Activated CD8-positive, alpha-beta memory T cell treated with anti-CD3 and anti-CD28 coated beads, Interleukin-2, amount 50 U/mL, for 1 hour (primary cell): ENCODE measurements around the gene CCDC102B.
"Not testable (repeated sequence)": the region's sequence is repeated elsewhere in the genome, so short reads cannot be mapped to it uniquely, and the experiment has no call there.

ENCODE experiments used
- DNase-seq: peaks from one replicate; pipeline ENCODE4 v3.0.0-alpha.2; 2020; ENCODE audit errors: extremely low read depth

Gene CCDC102B

DNA sequence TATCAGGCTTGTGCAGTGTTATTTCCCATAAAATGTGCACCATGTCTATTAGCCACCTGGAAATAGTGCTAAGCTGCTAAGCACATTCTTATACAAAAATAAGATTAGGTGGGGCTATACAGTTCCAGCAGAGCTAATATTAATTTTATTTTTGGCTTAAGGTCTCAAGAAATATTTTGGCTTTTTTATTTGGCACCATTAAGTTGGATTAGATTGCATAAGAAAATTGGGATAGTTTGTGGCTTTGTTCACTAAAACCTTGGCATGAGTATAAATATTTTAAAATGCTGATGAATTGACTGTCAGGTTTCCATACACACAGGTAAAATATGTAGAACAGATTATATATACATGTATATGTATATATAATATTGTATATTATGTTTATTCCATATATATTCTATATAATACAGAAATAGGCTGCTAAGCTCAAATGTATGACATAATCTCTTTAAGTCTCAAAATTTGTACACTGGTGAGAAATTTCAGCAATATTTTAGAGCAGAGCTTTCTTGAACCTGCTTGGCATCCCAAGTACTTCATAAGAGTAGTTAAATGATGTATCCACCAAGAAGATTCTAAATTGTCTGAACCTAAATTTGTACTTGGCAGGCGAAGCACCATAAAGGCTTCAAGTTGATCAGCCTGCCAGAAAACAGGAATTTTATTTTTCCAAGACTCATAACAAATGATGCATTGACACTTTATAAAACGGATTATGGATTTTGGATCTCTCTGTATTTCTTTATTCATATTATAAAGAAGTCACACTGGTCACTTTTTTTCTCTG lies 32.6 kb downstream of the CCDC102B start:
- DNase-seq = no peak

DNA sequence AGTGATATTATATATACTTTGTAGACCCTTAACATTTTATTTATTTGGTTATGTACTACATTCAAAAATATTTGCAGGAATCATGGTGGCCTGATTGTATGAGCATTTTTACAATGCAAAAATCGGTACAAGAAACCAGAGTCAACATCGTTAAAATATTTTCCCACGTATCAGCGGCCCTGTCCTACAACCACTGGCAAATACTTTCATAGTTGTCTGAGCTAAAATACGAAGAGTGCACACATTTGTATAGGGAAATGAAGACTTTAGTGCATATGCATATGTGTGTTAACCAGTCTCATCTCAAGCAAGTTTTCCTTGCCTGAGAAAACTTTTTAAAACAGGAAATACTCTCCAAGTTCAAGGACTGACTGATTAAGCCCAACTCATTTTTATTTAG lies 35.9 kb downstream of the CCDC102B start:
- DNase-seq = no peak

DNA sequence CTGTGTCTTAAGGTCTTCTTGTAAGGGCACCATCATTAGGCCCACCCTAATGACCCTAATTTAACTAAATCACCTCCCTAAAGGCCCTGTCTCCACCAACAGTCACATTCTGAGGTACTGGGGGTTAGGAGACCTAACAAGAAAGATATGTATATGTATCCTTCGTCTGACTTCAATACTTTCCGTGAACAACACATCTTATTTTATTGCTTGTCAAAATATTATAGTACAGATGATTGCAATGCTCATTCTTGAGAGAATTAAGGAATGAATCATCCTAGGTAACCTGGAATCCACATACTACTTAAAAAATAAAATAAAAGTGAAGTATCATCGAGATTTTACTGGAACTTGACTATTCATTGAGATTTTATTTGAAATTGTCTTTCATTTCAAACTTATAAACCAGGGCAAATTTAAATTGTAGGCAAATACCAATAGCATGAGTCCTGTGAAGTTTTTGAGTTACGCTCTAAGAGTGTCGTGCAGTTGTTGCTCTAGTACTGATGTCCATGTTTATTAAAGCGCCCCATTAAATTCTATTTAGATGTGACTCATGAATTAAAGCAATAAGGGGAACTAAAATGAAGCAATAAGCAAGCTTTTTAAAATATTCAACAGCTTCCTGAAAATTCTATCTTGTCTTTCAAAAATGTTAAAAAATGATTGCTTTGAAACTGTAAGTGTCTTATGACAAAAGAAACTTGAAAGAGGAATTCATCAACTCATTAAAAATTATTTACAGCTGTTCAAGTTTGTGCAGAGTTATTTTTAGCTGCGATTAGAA lies 40.0 kb downstream of the CCDC102B start:
- no peak for DNase-seq

DNA sequence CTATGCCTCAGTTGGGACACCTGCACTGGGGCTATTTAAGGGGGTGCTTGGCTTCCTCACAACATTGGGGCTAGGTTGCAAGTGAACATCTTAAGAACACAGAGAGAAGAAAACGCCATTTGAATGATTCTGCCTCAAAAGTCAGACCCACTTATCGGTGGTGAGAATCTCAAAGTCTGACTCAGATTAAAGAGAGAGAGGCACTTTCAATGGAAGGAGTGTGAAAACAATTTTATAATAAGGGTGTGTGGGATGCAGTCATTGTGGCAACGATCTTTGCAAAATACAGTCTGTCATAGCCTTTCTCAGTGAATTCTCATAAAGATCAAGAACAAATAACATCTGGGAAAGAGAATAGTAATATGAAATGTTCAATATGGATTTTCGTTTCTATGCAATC lies 41.8 kb downstream of the CCDC102B start:
- DNase-seq = no peak

DNA sequence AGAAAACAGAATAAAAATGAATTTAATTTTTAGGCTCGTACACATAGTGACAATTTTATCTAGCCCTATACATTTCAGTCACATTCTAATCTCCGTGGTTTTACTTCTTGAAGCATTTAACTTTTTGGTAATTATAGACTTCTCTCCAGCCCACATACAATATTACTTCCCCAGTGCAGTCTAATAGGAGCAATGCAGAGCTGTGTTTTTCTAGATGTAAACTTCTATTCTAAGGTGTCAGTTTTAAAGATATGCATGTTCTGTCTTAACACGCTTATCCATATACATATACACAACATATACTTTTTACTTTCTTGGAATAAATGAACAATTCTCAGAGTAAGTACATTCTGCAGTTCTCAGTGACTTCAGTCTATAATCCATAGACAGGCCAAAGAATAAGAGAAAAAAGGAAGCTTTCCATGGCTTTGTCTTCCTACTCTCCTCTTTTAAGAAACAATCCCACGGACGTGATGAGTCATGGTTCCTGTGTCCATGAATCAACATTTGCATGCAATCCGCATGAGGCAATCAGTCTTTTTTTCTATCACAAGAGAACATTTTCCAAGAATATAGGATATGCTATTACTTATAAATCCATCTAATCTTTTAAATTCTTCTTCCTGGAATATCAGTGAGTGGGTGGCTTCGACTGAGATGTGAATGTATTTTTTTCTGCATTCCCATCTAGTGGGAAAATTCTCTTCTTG lies 42.8 kb downstream of the CCDC102B start:
- no peak for DNase-seq

DNA sequence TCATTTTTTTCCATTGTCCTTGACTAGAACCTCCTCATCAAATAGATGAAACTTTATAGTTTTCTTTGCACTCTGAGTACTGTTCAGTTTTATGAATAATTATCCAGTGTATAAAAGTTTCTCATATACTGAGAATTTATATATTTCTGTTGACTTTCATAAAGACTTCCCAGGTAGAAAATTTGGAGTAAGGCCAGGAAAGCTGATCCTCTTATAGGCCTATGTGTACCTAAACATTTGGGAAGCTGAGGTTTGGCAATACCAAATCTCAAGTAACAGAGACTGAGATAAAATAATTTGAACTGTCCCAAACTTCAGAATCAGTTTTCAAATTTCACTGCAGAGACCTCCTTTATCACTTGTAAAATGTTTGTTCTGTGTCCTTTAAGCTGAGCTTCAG lies 43.4 kb downstream of the CCDC102B start:
- no peak for DNase-seq

DNA sequence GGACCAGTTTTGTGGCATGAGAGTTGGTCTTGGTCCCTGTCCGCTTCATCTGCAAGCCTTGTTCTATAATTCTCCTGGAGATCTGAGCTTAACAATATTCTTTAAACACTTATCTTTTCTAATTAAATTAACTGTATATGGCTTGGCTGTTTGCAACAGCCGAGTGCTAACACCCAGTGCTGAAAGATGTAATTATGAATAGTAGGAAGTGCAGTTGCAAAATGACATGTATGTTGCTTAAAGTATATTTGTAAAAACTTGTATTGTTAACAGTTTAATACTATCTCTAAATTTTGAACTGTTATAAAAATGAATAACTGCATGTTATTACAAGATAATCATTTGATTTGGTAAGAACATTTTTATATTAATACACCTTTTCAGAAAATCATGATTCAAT lies 45.1 kb downstream of the CCDC102B start:
- no peak for DNase-seq

DNA sequence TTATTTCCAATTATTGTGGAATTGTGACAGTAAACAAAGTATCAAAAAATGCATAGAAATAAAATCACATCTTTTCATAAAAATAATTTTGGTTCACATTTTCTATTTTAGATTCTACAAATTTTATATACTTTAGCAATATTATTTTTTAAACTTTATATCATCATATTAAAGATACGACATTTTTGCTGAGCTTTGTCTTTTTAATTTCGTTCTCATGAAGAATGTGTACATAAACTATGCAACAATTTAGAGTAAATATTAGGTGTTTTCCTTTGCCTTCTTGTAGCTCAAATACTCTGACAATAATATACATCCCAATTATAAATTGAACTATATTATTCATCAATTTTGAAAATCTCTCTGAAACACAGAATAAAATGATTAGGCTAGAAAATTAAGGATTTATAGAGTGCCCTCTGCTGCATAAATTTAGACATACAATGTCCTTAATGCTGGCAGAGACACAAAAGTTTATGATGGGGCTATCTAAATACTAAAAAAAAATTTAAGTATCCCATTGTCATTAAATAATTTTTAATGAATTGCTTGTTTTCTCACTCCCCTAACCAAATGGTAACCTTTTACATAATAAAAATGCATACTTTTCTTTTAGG lies 45.7 kb downstream of the CCDC102B start:
- no peak for DNase-seq

DNA sequence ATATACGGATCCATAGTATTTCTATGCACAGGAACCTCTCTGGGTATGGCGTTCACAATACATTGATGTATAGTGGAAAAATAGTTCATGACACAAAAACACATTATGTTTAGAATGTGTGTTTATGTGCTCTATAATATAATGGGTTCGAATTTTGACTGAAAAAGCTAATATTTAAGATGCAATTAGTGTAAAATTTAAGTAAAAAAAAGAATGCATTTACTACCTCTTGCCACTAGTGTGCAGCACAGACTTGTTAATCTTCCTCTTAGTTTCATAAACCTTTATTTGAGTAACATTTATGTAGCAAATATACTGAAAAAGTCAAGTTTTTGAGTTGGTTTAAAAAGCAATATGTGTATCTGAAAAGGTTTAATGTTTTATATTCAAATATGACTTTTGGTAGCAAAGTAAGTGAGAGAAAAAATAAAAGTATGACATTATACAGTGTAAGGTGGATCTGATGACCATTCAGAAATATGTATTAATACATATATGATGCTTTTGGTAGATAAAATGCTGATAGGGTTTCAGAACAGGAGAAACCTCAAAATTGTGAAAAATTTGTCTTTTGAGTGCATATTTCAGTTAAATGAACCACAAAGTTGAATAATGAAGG lies 49.4 kb downstream of the CCDC102B start:
- no peak for DNase-seq

DNA sequence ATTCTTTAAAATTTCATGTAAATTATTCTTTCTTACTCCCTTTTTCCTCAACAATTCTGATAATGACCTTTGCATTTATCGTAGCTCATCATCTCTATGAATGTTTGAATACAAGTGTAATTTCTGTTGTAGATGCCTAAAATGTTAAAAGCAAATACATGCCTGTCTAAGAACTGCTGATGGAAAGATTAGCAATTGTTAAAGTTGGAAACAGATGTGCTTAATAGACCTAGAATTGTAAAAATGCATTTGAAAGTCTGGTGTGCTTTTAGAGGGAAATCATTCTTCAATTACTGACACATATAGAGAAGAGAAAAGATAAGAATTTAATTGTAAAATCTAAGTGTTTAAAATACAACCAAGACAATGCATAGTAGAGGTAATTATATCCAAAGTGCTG lies 50.4 kb downstream of the CCDC102B start:
- DNase-seq = no peak

DNA sequence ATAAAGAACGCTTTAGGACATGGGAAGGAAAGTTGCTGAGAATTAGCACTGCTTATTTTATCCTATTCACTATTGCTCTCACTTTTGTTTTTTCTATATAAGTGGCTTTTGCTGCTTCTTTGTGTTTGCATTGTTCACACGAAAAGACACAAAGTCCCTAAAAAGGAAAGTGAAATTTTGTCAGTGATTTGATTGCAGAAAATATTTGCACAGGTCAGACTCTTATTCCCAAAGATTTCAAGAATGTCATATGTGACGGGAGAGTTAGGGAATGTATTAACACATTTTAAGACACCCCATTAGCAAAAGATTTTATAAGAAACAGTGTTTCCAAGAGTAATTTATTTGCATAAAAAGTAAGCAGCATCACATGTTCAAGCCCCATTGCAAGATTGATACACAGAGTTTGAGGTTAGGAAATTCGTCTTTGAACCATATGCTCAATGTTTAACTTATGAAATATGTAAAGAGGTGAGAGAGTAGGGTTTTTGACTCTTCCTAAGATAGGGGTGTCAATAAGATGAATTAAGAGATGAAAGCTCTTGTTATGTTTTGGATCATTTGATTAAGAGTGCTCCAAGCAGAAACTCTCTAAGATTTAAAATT lies 57.0 kb downstream of the CCDC102B start:
- DNase-seq = no peak

DNA sequence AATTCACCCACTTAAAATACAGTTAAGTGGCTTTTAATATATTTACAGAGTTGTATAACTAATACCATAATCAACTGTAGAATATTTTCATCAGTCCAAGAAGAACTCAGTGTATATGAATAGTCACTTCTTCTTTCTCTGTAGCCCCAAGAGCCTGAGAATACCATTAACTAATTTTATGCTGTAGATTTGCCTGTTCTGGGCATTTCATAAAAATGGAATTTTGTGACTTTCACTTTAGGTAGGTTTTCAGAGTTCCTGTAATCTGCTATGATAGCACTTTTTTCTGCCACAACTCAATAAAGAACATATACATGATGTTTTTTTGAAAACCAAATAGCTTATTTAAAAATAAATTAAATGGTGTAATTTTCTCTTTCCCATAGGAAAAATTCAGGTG lies 57.6 kb downstream of the CCDC102B start:
- DNase-seq = no peak

DNA sequence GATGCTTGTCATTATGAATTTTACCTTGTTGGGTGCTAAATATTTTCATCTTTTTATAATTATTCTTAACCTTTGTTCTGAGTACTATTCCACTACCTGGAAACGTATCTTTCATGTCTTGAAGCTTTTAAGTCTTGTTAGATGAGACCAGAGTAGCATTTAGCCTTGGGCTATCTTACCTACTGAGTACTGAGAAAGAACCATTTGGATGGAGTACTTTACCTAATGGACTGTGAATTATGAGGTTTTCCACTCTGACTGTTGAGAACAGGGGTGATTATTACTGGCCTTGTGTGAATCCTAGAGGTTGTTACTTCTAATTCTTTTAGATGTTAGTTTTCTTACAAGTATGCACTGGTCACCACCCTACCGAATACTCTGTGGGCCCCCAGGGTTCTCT lies 63.5 kb downstream of the CCDC102B start:
- DNase-seq = no peak

DNA sequence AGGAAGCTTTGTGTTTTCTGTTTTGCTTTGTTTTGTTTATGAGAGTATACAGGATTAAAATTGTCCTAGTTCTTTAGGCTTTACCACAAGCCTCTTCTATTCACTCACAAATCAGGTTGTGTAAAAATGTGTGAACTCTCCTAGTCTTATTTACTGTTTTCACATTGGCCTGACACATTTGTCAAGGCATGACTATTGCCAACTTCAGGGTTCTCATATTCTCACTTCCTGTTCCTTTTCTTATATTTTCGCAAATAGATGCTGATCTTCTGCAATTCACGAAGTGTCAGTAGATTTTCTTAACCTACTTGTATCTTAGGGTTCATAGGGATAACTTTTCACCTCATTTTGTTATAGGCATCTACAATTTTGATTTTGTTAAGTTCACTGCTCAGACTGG lies 67.1 kb downstream of the CCDC102B start:
- DNase-seq = no peak

DNA sequence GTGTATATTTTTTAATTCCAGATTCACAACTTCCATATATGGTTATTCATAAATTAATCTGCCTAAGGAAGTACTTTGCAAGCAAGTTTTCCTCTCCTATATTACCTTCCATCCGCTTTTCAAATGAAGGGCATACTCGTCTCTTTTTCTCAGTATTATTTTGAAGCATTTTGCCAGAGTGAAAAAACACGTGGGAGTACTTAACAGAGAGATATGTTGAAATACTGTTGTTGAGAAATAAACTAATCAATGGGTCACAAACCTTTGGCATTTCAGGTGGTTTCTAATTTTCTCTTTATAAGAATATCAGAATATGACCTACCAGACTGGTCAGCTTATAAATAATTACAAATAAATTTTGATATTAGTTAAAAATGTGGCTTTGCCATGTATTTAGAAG lies 67.6 kb downstream of the CCDC102B start:
- DNase-seq = no peak

DNA sequence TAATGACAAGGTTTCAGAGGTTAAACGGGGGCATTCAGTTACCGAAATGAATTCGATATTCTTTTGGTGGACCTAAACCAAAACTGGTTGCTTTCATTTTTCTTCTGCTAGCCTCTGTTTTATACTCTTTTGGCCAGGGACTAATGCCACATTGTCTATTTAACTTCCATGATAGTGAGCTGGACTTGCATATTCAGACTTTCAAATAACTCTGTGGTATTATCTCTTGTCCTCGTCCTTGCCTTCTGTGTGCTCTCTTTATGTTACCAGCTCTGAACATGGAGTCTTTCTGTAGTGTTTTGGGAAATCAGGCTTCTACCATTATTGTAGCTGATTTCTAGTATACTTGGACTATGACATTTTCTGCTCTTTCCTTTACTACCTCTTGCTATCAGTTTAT lies 75.1 kb downstream of the CCDC102B start:
- no peak for DNase-seq

DNA sequence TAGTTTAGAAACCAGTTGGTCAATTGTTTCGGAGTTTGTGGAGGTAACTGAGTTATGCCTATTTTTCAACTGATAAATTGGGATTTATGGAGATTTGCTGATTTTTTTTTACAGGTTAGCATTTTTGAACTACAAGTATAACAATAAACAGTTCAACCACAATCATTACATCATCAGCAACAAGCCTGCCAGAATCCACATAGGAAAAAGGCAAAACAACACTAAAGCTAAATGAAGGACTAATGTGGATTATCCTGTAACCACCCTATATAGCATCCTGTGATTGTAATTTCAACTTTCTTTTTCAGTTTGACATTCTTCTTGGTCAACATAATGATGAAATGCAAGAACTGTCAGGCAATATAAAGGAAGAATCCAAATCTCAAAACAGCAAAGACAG lies 76.5 kb downstream of the CCDC102B start:
- DNase-seq = no peak

DNA sequence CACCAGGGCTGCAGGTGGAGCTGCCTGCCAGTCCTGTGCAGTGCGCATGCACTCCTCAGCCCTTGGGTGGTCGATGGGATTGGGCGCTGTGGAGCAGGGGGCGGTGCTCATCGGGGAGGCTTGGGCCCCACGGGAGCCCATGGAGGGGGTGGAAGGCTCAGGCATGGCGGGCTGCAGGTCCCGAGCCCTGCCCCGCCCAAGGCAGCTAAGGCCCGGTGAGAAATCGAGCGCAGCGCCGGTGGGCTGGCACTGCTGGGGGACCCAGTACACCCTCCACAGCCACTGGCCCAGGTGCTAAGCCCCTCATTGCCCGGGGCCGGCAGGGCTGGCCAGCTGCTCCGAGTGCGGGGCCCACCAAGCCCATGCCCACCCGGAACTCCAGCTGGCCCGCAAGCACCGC lies 82.1 kb downstream of the CCDC102B start:
- DNase-seq = not testable (repeated sequence)

DNA sequence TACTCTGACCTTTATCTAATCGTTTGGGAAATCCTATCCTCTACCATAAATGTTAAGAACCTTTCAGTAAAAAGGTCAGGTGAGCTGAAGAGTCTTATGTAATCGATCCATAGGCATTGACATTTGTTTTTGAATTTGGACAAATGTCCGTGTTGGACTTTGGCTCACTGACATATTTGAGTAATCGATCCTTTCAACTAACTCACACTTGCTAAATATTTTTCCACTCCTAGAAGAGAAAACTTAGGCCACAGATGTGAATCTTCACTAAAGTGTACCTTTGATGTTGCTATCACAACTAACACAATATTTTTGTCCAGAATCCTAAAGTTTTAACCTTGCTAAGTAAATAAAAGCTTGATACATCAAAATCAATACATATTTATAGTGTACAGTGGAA lies 89.5 kb downstream of the CCDC102B start:
- no peak for DNase-seq

DNA sequence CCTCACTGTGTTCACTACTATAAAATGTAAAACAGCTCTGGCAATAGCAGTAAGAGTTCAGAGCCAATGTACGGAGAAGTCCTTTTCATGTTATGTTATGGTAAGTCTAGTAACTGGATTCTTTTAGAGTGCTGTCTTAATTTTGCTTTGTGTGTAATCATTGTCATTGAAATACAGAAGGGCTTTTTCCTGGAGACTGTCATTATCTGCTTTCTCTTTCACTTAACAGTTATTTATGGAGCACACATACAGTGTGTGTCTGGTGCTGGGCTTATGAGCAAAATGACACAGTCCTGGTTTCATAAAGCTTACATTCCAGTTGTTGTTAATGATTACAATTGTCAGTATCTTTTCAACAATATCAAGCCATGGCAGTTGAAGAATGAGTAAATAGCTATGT lies 95.5 kb downstream of the CCDC102B start:
- no peak for DNase-seq

DNA sequence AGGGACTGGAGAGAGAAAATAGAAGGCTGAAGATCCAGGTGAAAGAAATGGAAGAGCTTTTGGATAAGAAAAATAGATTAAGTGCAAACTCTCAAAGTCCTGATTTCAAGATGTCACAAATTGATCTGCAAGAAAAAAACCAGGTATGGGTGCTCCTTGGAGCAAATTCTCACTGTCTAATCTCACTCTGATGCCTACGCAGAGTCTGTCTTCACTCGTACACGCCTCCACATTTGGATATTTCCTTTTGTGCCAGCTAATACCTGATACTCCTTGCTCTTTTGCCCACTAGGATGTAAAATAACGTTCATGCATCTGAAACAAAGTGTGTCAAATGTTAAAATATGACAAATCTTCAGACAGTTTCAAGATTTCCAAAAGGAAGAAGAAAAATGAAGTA lies 99.4 kb downstream of the CCDC102B start:
- no peak for DNase-seq
